Glutamatergic neuron (in vitro differentiated cells): ENCODE data around the gene ADH1B. TPM values are rescaled to one million over a fixed set of nuclear protein-coding genes. Genes with fewer than 3 reads are reported as not detected.

ENCODE experiments used
- DNase-seq: peaks from one replicate; pipeline ENCODE4 v3.0.0; 2022
- H3K27ac Mint-ChIP-seq: one replicate; pipeline ENCODE4 v1.8.0; 2020; ENCODE audit warnings: mild to moderate bottlenecking, mixed read lengths, inconsistent platforms; ENCODE audit not compliant: unreplicated experiment
- H3K27me3 Mint-ChIP-seq: one replicate; pipeline ENCODE4 v1.8.0; 2020; ENCODE audit warnings: mild to moderate bottlenecking, moderate library complexity, mixed read lengths, inconsistent platforms; ENCODE audit not compliant: unreplicated experiment
- H3K36me3 Mint-ChIP-seq: one replicate; pipeline ENCODE4 v1.8.0; 2020; ENCODE audit warnings: mild to moderate bottlenecking, mixed read lengths, inconsistent platforms; ENCODE audit not compliant: unreplicated experiment
- H3K4me1 Mint-ChIP-seq: one replicate; pipeline ENCODE4 v1.8.0; 2020; ENCODE audit warnings: mild to moderate bottlenecking, low read depth, mixed read lengths, inconsistent platforms; ENCODE audit not compliant: unreplicated experiment
- H3K4me3 Mint-ChIP-seq: one replicate; pipeline ENCODE4 v1.8.0; 2020; ENCODE audit warnings: mild to moderate bottlenecking, mixed read lengths, inconsistent platforms; ENCODE audit not compliant: unreplicated experiment
- H3K9me3 Mint-ChIP-seq: one replicate; pipeline ENCODE4 v1.8.0; 2020; ENCODE audit warnings: mild to moderate bottlenecking, moderate library complexity, mixed read lengths, inconsistent platforms; ENCODE audit not compliant: unreplicated experiment
- CTCF ChIP-seq: fragments of 200-600 bp; sonication (generic); IDR thresholded peaks from one replicate; pipeline ENCODE4 v1.5.0; 2021; ENCODE audit not compliant: partially characterized antibody, unreplicated experiment
- total RNA-seq: library from RNA; stranded (reverse); fragmentation: NEBNext Ultra II Directional; extraction: Animal tissue kit (Norgen Biotek cat#: 25700); gene quantifications from one replicate; pipeline ENCODE4 v1.2.1, GENCODE V29; 2021; ENCODE audit not compliant: unreplicated experiment

Gene ADH1B
- total RNA-seq, 1 donor from 2014 or later, result not detected

- H3K27ac Mint-ChIP-seq, result no peak overlapping the region
- H3K4me1 Mint-ChIP-seq, result no peaks in the 10 kb centered on the region
- DNase-seq, result no peak
- no peaks in the 10 kb centered on the region for H3K36me3 Mint-ChIP-seq
- H3K27me3 Mint-ChIP-seq, result no peaks in the 10 kb centered on the region
- H3K4me3 Mint-ChIP-seq, result no peak overlapping the region
- no peak for TF ChIP-seq CTCF
- no peaks in the 10 kb centered on the region for H3K9me3 Mint-ChIP-seq
Observed at GRCh38 chr4:99276417-99276816, 44.8 kb downstream of the ADH1B start.

GRCh38 chr4:99275885-99276284 lies 45.3 kb downstream of the ADH1B start:
- Mint-ChIP-seq H3K27ac (no peak overlapping the region), H3K4me1 (no peaks in the 10 kb centered on the region), H3K4me3 (no peak overlapping the region), H3K27me3 (no peaks in the 10 kb centered on the region), H3K9me3 (no peaks in the 10 kb centered on the region), H3K36me3 (no peaks in the 10 kb centered on the region)
- DNase-seq, result no peak
- no peak for TF ChIP-seq CTCF

GRCh38 chr4:99275050-99275449 lies 46.2 kb downstream of the ADH1B start:
- TF ChIP-seq CTCF, result no peak
- H3K4me1 Mint-ChIP-seq, result no peaks in the 10 kb centered on the region
- H3K4me3 Mint-ChIP-seq, result no peak overlapping the region
- no peak overlapping the region for H3K27ac Mint-ChIP-seq
- H3K36me3 Mint-ChIP-seq, result no peaks in the 10 kb centered on the region
- H3K9me3 Mint-ChIP-seq, result no peaks in the 10 kb centered on the region
- no peak for DNase-seq
- H3K27me3 Mint-ChIP-seq, result no peaks in the 10 kb centered on the region

GRCh38 chr4:99273704-99274103 lies 47.5 kb downstream of the ADH1B start:
- H3K27ac Mint-ChIP-seq, result no peak overlapping the region

GRCh38 chr4:99264927-99265326 lies 56.3 kb downstream of the ADH1B start:
- no peaks in the 10 kb centered on the region for H3K27me3 Mint-ChIP-seq
- peaks cover 2% of the 10 kb centered on the region for H3K9me3 Mint-ChIP-seq
- no peaks in the 10 kb centered on the region for H3K4me1 Mint-ChIP-seq
- no peak overlapping the region for H3K27ac Mint-ChIP-seq
- DNase-seq, result no peak
- H3K4me3 Mint-ChIP-seq, result no peak overlapping the region
- TF ChIP-seq CTCF, result no peak
- no peaks in the 10 kb centered on the region for H3K36me3 Mint-ChIP-seq

More at GRCh38 chr4:99273704-99274103, 47.5 kb downstream of the ADH1B start:
- Mint-ChIP-seq H3K27me3 (no peaks in the 10 kb centered on the region), H3K9me3 (no peaks in the 10 kb centered on the region), H3K4me3 (no peak overlapping the region), H3K36me3 (no peaks in the 10 kb centered on the region), H3K4me1 (no peaks in the 10 kb centered on the region)
- no peak for TF ChIP-seq CTCF
- DNase-seq, result no peak

Other genes with a start within 250 kb of the ADH1B start
- 201 TPM for gene ADH5, start 232.6 kb downstream of the ADH1B start, total RNA-seq
- not detected for gene ADH4, start 177.1 kb downstream of the ADH1B start, total RNA-seq
- not detected for gene ADH6, start 102.2 kb downstream of the ADH1B start, total RNA-seq
- not detected for gene ADH1A, start 30.4 kb downstream of the ADH1B start, total RNA-seq
- not detected for gene ADH1C, start 31.3 kb upstream of the ADH1B start, total RNA-seq
- gene ADH7, start 113.9 kb upstream of the ADH1B start, total RNA-seq, result not detected
- gene C4orf17, start 189.6 kb upstream of the ADH1B start, total RNA-seq, result not detected
- 9.1 TPM for gene TRMT10A, start 242.6 kb upstream of the ADH1B start, total RNA-seq